ENCODE measurements around the gene LYST. TPM values are rescaled to one million over a fixed set of nuclear protein-coding genes. Genes with fewer than 3 reads are reported as not detected.

LYST gene
- total RNA-seq, 1 donor from 2014 or later: 90.2 TPM

DNA sequence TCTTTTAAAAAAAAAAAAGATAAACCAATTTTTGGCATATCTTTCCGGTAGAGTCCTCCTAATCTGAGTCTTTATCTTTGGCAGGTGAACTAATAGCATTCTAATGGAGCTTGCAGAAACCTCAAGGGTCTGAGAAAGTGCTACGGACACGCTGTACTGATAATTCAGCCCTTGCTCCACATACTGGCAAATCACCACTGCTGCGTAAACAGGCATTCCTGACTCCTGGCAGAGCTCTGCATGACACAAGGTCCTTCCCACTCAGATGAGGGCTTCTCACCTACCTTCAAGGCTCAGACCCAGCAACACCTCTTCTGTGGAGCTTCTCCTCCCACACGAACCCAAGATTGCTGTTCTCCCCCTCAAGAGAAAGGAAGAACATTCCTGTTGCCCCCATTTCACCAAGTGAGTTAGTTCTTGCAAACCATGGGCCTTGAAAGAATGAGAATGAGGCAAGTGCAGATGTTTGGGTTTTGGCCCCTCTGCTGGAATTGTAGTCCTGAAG, 48.0 kb downstream of the LYST start:
- no peak overlapping the region for H3K4me3 Mint-ChIP-seq
- ATAC-seq (ENCODE audit: low read depth) (no peak), DNase-seq (no peak)
- CTCF ChIA-PET: no interaction called here
- no peaks in the 10 kb centered on the region for H3K9me3 Mint-ChIP-seq
- TF ChIP-seq, protein P1, sequence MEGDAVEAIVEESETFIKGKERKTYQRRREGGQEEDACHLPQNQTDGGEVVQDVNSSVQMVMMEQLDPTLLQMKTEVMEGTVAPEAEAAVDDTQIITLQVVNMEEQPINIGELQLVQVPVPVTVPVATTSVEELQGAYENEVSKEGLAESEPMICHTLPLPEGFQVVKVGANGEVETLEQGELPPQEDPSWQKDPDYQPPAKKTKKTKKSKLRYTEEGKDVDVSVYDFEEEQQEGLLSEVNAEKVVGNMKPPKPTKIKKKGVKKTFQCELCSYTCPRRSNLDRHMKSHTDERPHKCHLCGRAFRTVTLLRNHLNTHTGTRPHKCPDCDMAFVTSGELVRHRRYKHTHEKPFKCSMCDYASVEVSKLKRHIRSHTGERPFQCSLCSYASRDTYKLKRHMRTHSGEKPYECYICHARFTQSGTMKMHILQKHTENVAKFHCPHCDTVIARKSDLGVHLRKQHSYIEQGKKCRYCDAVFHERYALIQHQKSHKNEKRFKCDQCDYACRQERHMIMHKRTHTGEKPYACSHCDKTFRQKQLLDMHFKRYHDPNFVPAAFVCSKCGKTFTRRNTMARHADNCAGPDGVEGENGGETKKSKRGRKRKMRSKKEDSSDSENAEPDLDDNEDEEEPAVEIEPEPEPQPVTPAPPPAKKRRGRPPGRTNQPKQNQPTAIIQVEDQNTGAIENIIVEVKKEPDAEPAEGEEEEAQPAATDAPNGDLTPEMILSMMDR (IDR thresholded peaks at IDR 0.05): no peak
- H3K27ac Mint-ChIP-seq: peak overlapping the region; percentile 8
- H3K27me3 Mint-ChIP-seq: no peaks in the 10 kb centered on the region
- peaks cover 28% of the 10 kb centered on the region for H3K36me3 Mint-ChIP-seq (ENCODE audit: low read depth)
- POLR2A ChIA-PET: interaction anchor here (0.6 kb wide), 1 partner anchor 74 kb away, joined by 3 read pairs; no protein-coding TSS in a partner anchor
- H3K4me1 Mint-ChIP-seq: peaks cover 14% of the 10 kb centered on the region
- intact Hi-C loops (cut with micrococcal nuclease): no loop called here

DNA sequence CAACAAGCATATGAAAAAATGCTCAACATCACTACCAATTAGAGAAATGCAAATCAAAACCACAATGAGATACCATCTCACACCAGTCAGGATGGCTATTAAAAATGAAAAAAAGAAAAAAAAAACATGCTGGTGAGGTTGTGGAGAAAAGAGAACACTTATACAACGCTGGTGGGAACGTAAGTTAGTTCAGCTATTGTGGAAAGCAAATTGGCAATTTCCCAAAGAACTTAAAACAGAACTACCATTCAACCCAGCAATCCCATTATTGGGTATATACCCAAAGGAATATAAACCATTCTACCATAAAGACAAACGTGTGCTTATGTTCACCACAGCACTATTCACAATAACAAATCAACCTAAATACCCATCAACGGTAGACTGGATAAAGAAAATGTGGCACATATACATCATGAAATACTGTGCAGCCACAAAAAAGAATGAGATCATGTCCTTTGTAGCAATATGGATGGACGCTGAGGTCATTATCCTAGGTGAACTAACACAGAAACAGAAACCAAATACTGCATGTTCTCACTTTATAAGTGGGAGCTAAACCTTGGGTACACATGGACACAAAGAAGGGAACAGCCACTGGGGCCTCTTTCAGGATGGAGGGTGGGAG, 49.5 kb downstream of the LYST start:
- Mint-ChIP-seq H3K36me3 (ENCODE audit: low read depth) (peaks cover 21% of the 10 kb centered on the region), H3K4me3 (no peak overlapping the region), H3K27ac (no peak overlapping the region), H3K9me3 (no peaks in the 10 kb centered on the region), H3K4me1 (peaks cover 14% of the 10 kb centered on the region), H3K27me3 (no peaks in the 10 kb centered on the region)
- ChIA-PET CTCF (no interaction called here), POLR2A (no interaction called here)
- no peak for DNase-seq
- TF ChIP-seq, protein P1 (IDR thresholded peaks at IDR 0.05): no peak
- no peak for ATAC-seq (ENCODE audit: low read depth)
- intact Hi-C loops (cut with micrococcal nuclease): no loop called here

DNA sequence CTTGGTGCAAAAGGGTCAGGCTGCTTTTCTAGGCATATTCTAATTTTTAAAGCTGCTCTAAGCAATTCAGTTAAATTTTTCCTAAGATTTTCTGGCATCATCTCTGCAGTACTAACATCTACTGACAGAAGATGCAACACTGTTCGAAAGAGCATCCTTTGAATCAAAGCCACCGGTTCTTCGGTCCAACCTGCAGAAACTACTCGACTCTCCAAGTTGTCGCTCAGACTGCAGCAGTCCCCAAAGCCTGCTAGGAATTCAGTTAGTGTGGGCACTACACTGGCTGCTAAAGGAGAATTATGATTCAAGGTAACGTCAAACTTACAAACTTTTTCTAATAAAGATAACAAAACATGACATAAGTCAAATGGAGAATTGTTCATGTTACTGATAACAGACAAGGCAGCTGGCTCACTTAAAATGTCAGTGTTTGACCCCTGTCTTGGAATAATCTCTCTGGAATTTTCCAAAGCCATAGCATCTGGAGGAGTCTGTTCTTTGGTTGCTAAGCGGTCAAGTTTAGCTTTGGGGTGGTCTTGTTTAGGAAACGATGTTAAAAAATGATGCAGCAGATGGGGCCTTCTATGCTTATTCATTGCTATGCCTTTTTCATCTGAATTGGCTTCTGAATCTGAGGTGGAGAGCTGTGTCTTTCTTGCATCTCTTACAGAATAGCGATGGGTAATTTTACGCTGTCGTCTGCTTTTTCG, 56.9 kb downstream of the LYST start:
- H3K27ac Mint-ChIP-seq: no peak overlapping the region

DNA sequence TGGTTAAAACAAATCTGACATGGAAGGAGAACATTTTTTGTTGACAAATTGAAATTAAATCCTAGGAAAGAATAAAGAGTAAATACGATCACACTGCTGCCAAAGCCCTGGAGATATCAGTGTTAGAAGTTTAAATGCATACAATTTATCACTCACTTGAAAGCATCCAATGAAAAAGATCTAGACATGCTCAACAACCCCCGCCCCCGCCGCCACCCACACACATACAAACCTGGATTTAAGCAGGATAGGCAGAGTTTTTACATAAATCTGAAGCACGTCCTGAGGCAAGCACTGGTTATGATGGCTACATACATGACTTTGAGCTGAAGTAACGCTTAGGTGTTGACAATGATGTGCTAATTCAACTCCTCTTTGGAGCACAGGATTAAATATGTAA, 58.5 kb downstream of the LYST start:
- Mint-ChIP-seq H3K4me3 (no peak overlapping the region), H3K27ac (no peak overlapping the region), H3K4me1 (no peaks in the 10 kb centered on the region), H3K27me3 (no peaks in the 10 kb centered on the region), H3K36me3 (ENCODE audit: low read depth) (peaks cover 63% of the 10 kb centered on the region), H3K9me3 (no peaks in the 10 kb centered on the region)
- ChIA-PET POLR2A (no interaction called here), CTCF (no interaction called here)
- intact Hi-C loops (cut with micrococcal nuclease): no loop called here
- ATAC-seq (ENCODE audit: low read depth) (no peak), DNase-seq (no peak)
- TF ChIP-seq, protein P1 (IDR thresholded peaks at IDR 0.05): no peak

More for the DNA sequence above, 56.9 kb downstream of the LYST start:
- POLR2A ChIA-PET: no interaction called here
- TF ChIP-seq, protein P1 (IDR thresholded peaks at IDR 0.05): no peak
- intact Hi-C loops (cut with micrococcal nuclease): no loop called here
- CTCF ChIA-PET: interaction anchor here (1.4 kb wide), 1 partner anchor 162 kb away, joined by 3 read pairs; no protein-coding TSS in a partner anchor
- Mint-ChIP-seq H3K9me3 (no peaks in the 10 kb centered on the region), H3K4me1 (no peaks in the 10 kb centered on the region), H3K36me3 (ENCODE audit: low read depth) (peaks cover 52% of the 10 kb centered on the region), H3K27me3 (no peaks in the 10 kb centered on the region), H3K4me3 (no peak overlapping the region)
- no peak for DNase-seq
- no peak for ATAC-seq (ENCODE audit: low read depth)

DNA sequence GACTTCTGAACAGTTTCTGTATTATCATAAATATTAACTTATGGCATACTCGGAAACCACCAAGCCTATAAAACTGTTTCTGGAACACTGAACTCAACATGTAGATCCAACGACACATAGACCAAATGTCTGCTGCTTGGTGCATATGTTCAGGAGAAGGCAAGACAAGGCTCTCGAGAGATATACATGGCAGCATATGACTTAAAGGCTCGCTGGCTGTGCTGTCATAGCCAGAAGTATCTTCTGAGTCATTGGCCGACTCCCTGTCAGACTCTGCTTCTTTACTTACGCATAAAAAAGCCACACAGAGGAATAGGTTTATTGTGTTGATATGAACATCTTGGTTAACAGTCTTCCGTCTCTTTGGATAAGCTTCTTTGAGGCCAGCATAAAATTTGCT, 60.6 kb downstream of the LYST start:
- H3K27ac Mint-ChIP-seq: no peak overlapping the region
- no peaks in the 10 kb centered on the region for H3K27me3 Mint-ChIP-seq
- H3K36me3 Mint-ChIP-seq (ENCODE audit: low read depth): peaks cover 77% of the 10 kb centered on the region
- TF ChIP-seq, protein P1 (IDR thresholded peaks at IDR 0.05): no peak
- DNase-seq: no peak
- H3K4me3 Mint-ChIP-seq: no peak overlapping the region
- ChIA-PET CTCF (no interaction called here), POLR2A (no interaction called here)
- no peak for ATAC-seq (ENCODE audit: low read depth)
- no peaks in the 10 kb centered on the region for H3K4me1 Mint-ChIP-seq
- H3K9me3 Mint-ChIP-seq: no peaks in the 10 kb centered on the region
- intact Hi-C loops (cut with micrococcal nuclease): no loop called here

Data from activated B cell treated with CpG ODN at 0.5 μM for 24 hours (primary cell).